ENCODE results near the gene PRKG1. TPM values are rescaled to one million over a fixed set of nuclear protein-coding genes. Genes with fewer than 3 reads are reported as not detected.

PRKG1 gene
- total and polyA plus RNA-seq, 2 donors from 2014 or later, result 3.6 to 14.8 TPM

DNA sequence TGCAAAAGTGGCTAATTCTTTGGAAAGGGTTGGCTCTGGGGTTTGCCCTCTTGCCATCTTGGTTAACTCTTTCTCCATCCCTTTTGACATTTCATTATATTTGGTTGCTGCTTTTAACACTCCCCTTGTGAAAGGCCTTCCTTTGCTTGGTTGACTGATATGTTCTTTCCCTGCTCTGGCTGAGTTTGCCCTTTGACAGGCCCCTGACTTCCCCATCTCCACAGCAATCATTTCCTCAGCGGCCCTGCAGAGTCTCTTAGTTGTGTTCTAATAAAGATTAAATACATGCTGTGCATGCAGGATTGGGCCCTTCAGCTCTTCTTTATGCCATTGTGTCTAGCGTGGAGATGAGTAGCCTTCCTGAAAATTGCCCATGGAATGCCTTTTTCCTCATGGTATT, 709.7 kb downstream of the PRKG1 start:
- DNase-seq (no peak), FAIRE-seq (no peak)
- H3K9me3 ChIP-seq (ENCODE audit: control insufficient read depth in 2 of 3, insufficient read depth in 1 of 3, low read length in 3 of 3), result no peaks in the 10 kb centered on the region
- intact Hi-C loops (cut with DNase I), result no loop called here
- no peak overlapping the region for H3K27ac ChIP-seq (ENCODE audit: low read depth in 2 of 2, low read length in 2 of 2)
- H3K4me3 ChIP-seq (ENCODE audit: low read length in 3 of 3), result no peak overlapping the region
- H3K36me3 ChIP-seq (ENCODE audit: control insufficient read depth in 2 of 3, insufficient read depth in 3 of 3, low read length in 3 of 3), result no peaks in the 10 kb centered on the region
- TF ChIP-seq CTCF (IDR thresholded peaks at IDR 0.05; ENCODE audit: borderline replicate concordance, extremely low read depth, insufficient read depth), result no peak
- no peak overlapping the region for H3K9ac ChIP-seq (ENCODE audit: low read length in 3 of 3)
- no peaks in the 10 kb centered on the region for H3K4me1 ChIP-seq (ENCODE audit: control insufficient read depth in 2 of 3, insufficient read depth in 2 of 3, low read depth in 1 of 3, low read length in 3 of 3)
- no peaks in the 10 kb centered on the region for H3K27me3 ChIP-seq (ENCODE audit: control insufficient read depth, insufficient read depth, low read length)

DNA sequence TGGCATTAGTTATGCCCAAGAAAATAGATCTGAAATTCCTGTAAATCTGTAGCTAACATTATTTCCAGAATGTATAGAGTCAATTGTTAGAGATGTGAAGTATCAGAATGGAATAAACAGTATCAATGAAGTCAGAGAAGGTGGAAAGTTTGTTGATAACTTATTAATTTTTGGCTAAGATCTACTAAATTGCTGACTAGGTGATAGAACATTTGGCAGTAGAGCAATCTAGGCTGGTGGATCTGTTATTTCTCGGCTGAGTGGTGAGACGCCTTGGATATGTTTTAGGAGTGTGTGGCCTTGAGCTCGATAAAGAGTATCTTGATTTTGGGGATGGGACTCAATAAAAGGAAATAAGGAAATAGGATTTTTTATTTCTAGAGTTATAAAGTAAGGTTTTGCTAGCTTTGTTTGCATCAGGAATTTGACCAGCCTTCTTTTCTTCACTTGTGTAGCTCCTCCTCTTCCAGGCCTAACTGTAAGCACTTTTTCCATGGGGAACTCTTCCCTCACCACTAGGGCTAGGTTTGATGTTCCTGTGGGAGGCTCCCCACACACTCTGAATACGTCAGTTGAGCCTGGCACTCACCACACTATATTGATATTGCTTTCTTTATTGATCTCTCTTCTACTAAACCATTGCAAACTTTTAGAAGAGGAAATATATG, 711.9 kb downstream of the PRKG1 start:
- no peaks in the 10 kb centered on the region for H3K27me3 ChIP-seq (ENCODE audit: control insufficient read depth, insufficient read depth, low read length)
- no peaks in the 10 kb centered on the region for H3K4me1 ChIP-seq (ENCODE audit: control insufficient read depth in 2 of 3, insufficient read depth in 2 of 3, low read depth in 1 of 3, low read length in 3 of 3)
- no peak overlapping the region for H3K9ac ChIP-seq (ENCODE audit: low read length in 3 of 3)
- intact Hi-C loops (cut with DNase I), result no loop called here
- no peak overlapping the region for H3K27ac ChIP-seq (ENCODE audit: low read depth in 2 of 2, low read length in 2 of 2)
- H3K9me3 ChIP-seq (ENCODE audit: control insufficient read depth in 2 of 3, insufficient read depth in 1 of 3, low read length in 3 of 3), result no peaks in the 10 kb centered on the region
- no peak for TF ChIP-seq CTCF (IDR thresholded peaks at IDR 0.05; ENCODE audit: borderline replicate concordance, extremely low read depth, insufficient read depth)
- H3K36me3 ChIP-seq (ENCODE audit: control insufficient read depth in 2 of 3, insufficient read depth in 3 of 3, low read length in 3 of 3), result no peaks in the 10 kb centered on the region
- H3K4me3 ChIP-seq (ENCODE audit: low read length in 3 of 3), result no peak overlapping the region
- no peak for FAIRE-seq
- DNase-seq, result no peak

GRCh38 chr10:51786684-51787035, 712.4 kb downstream of the PRKG1 start:
- Histone ChIP-seq H3K9ac (ENCODE audit: low read length in 3 of 3) (no peak overlapping the region), H3K4me1 (ENCODE audit: control insufficient read depth in 2 of 3, insufficient read depth in 2 of 3, low read depth in 1 of 3, low read length in 3 of 3) (no peaks in the 10 kb centered on the region), H3K36me3 (ENCODE audit: control insufficient read depth in 2 of 3, insufficient read depth in 3 of 3, low read length in 3 of 3) (no peaks in the 10 kb centered on the region), H3K27ac (ENCODE audit: low read depth in 2 of 2, low read length in 2 of 2) (no peak overlapping the region), H3K9me3 (ENCODE audit: control insufficient read depth in 2 of 3, insufficient read depth in 1 of 3, low read length in 3 of 3) (no peaks in the 10 kb centered on the region), H3K27me3 (ENCODE audit: control insufficient read depth, insufficient read depth, low read length) (no peaks in the 10 kb centered on the region), H3K4me3 (ENCODE audit: low read length in 3 of 3) (no peak overlapping the region)
- no peak for DNase-seq
- no peak for FAIRE-seq
- intact Hi-C loops (cut with DNase I), result no loop called here
- no peak for TF ChIP-seq CTCF (IDR thresholded peaks at IDR 0.05; ENCODE audit: borderline replicate concordance, extremely low read depth, insufficient read depth)

DNA sequence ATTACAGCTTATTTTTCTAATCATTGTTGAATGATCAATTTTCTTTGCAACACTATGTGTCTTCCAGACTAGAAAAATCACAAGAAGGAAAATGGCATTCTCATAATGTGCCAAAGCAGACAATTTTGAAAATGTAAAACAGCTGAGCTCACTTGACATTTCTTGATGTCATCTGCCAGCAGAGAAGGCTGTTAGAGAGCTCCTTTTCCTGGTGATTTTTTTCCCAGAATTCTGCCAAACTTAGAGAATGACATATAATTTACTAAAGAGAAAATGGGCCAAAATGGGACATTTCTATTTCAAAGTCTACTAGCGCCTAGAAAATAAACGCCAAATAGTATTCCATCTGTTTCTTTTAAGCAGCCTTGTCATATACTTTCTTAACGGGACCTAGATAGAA, 714.0 kb downstream of the PRKG1 start:
- DNase-seq (no peak), FAIRE-seq (no peak)
- intact Hi-C loops (cut with DNase I), result no loop called here
- Histone ChIP-seq H3K36me3 (ENCODE audit: control insufficient read depth in 2 of 3, insufficient read depth in 3 of 3, low read length in 3 of 3) (no peaks in the 10 kb centered on the region), H3K4me1 (ENCODE audit: control insufficient read depth in 2 of 3, insufficient read depth in 2 of 3, low read depth in 1 of 3, low read length in 3 of 3) (no peaks in the 10 kb centered on the region), H3K4me3 (ENCODE audit: low read length in 3 of 3) (no peak overlapping the region), H3K27ac (ENCODE audit: low read depth in 2 of 2, low read length in 2 of 2) (no peak overlapping the region), H3K27me3 (ENCODE audit: control insufficient read depth, insufficient read depth, low read length) (no peaks in the 10 kb centered on the region), H3K9ac (ENCODE audit: low read length in 3 of 3) (no peak overlapping the region), H3K9me3 (ENCODE audit: control insufficient read depth in 2 of 3, insufficient read depth in 1 of 3, low read length in 3 of 3) (no peaks in the 10 kb centered on the region)
- no peak for TF ChIP-seq CTCF (IDR thresholded peaks at IDR 0.05; ENCODE audit: borderline replicate concordance, extremely low read depth, insufficient read depth)
